Calu3 (cell line): Measurements from ENCODE around the gene BPIFB2. TPM values are rescaled to one million over a fixed set of nuclear protein-coding genes. Genes with fewer than 3 reads are reported as not detected.

Source experiments
- BruUV-seq: library from RNA; stranded (reverse); fragments of 400-500 nt; replicated peaks from 2 replicates; lab custom pipeline; 2021; lab: Mats Ljungman, UMichigan
- CTCF ChIA-PET: fragments of 300-600 bp; sonication (Branson Sonifier 250); formaldehyde crosslinking; loops from one replicate; lab custom pipeline; 2022; ENCODE audit warnings: antibody characterized with exemption; lab: Charles Lee
- DNase-seq: peaks from one replicate; pipeline ENCODE4 v3.0.0; 2022
- H3K27ac Mint-ChIP-seq: one replicate; pipeline ENCODE4 v1.8.0; 2022; ENCODE audit warnings: mixed read lengths; ENCODE audit not compliant: unreplicated experiment
- H3K27me3 Mint-ChIP-seq: one replicate; pipeline ENCODE4 v1.8.0; 2022; ENCODE audit warnings: mixed read lengths; ENCODE audit not compliant: unreplicated experiment
- H3K36me3 Mint-ChIP-seq: one replicate; pipeline ENCODE4 v1.8.0; 2022; ENCODE audit warnings: mild to moderate bottlenecking, moderate library complexity, mixed read lengths; ENCODE audit not compliant: insufficient read depth, unreplicated experiment
- H3K4me1 Mint-ChIP-seq: one replicate; pipeline ENCODE4 v1.8.0; 2022; ENCODE audit warnings: mild to moderate bottlenecking, low read depth, mixed read lengths; ENCODE audit not compliant: unreplicated experiment
- H3K4me3 Mint-ChIP-seq: one replicate; pipeline ENCODE4 v1.8.0; 2022; ENCODE audit warnings: mild to moderate bottlenecking, low read depth, moderate library complexity, mixed read lengths; ENCODE audit not compliant: unreplicated experiment
- H3K9me3 Mint-ChIP-seq: one replicate; pipeline ENCODE4 v1.8.0; 2022; ENCODE audit warnings: low read depth, mixed read lengths; ENCODE audit not compliant: unreplicated experiment
- CTCF ChIP-seq: fragments of 200-600 bp; IDR thresholded peaks from one replicate; pipeline ENCODE4 v1.8.0; 2022; ENCODE audit warnings: antibody characterized with exemption; ENCODE audit not compliant: unreplicated experiment
- intact Hi-C: fragments of 100-400 bp; cut with micrococcal nuclease; formaldehyde crosslinking; loops from one replicate; pipeline ENCODE4 v1.10.0; 2022; ENCODE audit not compliant: unreplicated experiment
- total RNA-seq: library from RNA; stranded (reverse); gene quantifications from 2 replicates; pipeline ENCODE4 v1.2.3, GENCODE V29; 2022

BPIFB2 gene
- total RNA-seq, 1 experiment from 2014 or later, result not detected

GRCh38 chr20:32977281-32978008 lies 30.1 kb upstream of the BPIFB2 start:
- Mint-ChIP-seq H3K27me3 (peaks cover 84% of the 10 kb centered on the region), H3K9me3 (peaks cover 3% of the 10 kb centered on the region), H3K4me1 (no peaks in the 10 kb centered on the region), H3K36me3 (peaks cover 2% of the 10 kb centered on the region), H3K4me3 (no peak overlapping the region), H3K27ac (no peak overlapping the region)
- no peak for DNase-seq
- BruUV-seq, result no TSS peak
- intact Hi-C loops, result no loop called here
- TF ChIP-seq CTCF, result no peak
- CTCF ChIA-PET, result interaction anchor here (0.5 to 1.0 kb wide), 3 partner anchors 13 to 328 kb away, joined by 3 to 5 read pairs (median 3); no protein-coding TSS in a partner anchor

- peaks cover 90% of the 10 kb centered on the region for H3K27me3 Mint-ChIP-seq
- H3K36me3 Mint-ChIP-seq, result peaks cover 7% of the 10 kb centered on the region
- no peak for DNase-seq
- peaks cover 3% of the 10 kb centered on the region for H3K9me3 Mint-ChIP-seq
- H3K27ac Mint-ChIP-seq, result no peak overlapping the region
- BruUV-seq, result no TSS peak
- TF ChIP-seq CTCF, result no peak
- no peak overlapping the region for H3K4me3 Mint-ChIP-seq
- H3K4me1 Mint-ChIP-seq, result no peaks in the 10 kb centered on the region
- intact Hi-C loops, result no loop called here
- CTCF ChIA-PET, result interaction anchor here (0.7 to 1.0 kb wide), 2 partner anchors 14 to 38 kb away, joined by 3 read pairs; no protein-coding TSS in a partner anchor
These were observed 29.5 kb upstream of the BPIFB2 start for GRCh38 chr20:32978009-32978335.

GRCh38 chr20:32979201-32979998 lies 28.1 kb upstream of the BPIFB2 start:
- Mint-ChIP-seq H3K9me3 (peaks cover 3% of the 10 kb centered on the region), H3K27ac (no peak overlapping the region), H3K4me1 (no peaks in the 10 kb centered on the region), H3K4me3 (no peak overlapping the region), H3K27me3 (peaks cover 100% of the 10 kb centered on the region), H3K36me3 (peaks cover 8% of the 10 kb centered on the region)
- CTCF ChIA-PET, result no interaction called here
- no TSS peak for BruUV-seq
- no peak for TF ChIP-seq CTCF
- no peak for DNase-seq
- intact Hi-C loops, result no loop called here

GRCh38 chr20:32980131-32980941 lies 27.2 kb upstream of the BPIFB2 start:
- Mint-ChIP-seq H3K4me1 (no peaks in the 10 kb centered on the region), H3K9me3 (peaks cover 3% of the 10 kb centered on the region), H3K36me3 (peaks cover 8% of the 10 kb centered on the region), H3K27ac (no peak overlapping the region), H3K4me3 (no peak overlapping the region), H3K27me3 (peaks cover 100% of the 10 kb centered on the region)
- CTCF ChIA-PET, result no interaction called here
- no TSS peak for BruUV-seq
- intact Hi-C loops, result no loop called here
- no peak for TF ChIP-seq CTCF
- DNase-seq, result no peak
